HepG2 (cell line): Measurements from ENCODE around the gene UCP2. TPM values are rescaled to one million over a fixed set of nuclear protein-coding genes. Genes with fewer than 3 reads are reported as not detected.

Experiments used
- ATAC-seq: fragments of 200-7000 bp; cut with Tn5 transposase; 3 replicates; pipeline ENCODE4 v1.9.1; 2020; ENCODE audit warnings: mild to moderate bottlenecking, moderate library complexity
- BruUV-seq: library from RNA; stranded (reverse); fragments of 400-500 nt; replicated peaks from 2 replicates; lab custom pipeline; 2021; lab: Mats Ljungman, UMichigan
- CTCF ChIA-PET: fragments of 300-600 bp; formaldehyde crosslinking; extraction: SDS; loops from one replicate; lab custom pipeline; 2021; ENCODE audit warnings: low total read pairs, inconsistent platforms, low intra/inter-chr PET ratio; lab: Yijun Ruan, JAX
- POLR2A ChIA-PET: fragments of 350-600 bp; sonication (Branson Sonifier 250); formaldehyde crosslinking; loops from one replicate; lab custom pipeline; 2020; ENCODE audit warnings: antibody characterized with exemption, inconsistent platforms; lab: Yijun Ruan, JAX
- DNase-seq: peaks from one replicate; pipeline ENCODE4 v3.0.0-alpha.2; 2015; ENCODE audit warnings: low spot score
- FAIRE-seq: peaks from 3 replicates; lab custom pipeline; 2011; peaks lifted over from hg19 to GRCh38; lab: Jason Lieb, UNC
- H2AFZ ChIP-seq: one replicate; pipeline ENCODE4 v1.6.1; 2011; ENCODE audit warnings: low read length, inconsistent platforms
- H3K27ac ChIP-seq: fragments of 300-600 bp; 3 replicates; pipeline ENCODE4 v1.8.0; 2011; ENCODE audit warnings: mixed run types, mild to moderate bottlenecking, mixed read lengths, low read length, inconsistent platforms; ENCODE audit not compliant: insufficient read depth; ENCODE audit errors: extremely low read length
- H3K27me3 ChIP-seq, 2 experiments: fragments of 200-600 bp in 1 of 2; 2 replicates in 1 of 2; 3 replicates in 1 of 2; pipeline versions ENCODE4 v1.6.0 to v1.8.0; 2011; ENCODE audit warnings: low read length in 2 of 2, mild to moderate bottlenecking in 2 of 2, moderate library complexity in 2 of 2, inconsistent platforms in 1 of 2; ENCODE audit not compliant: insufficient read depth in 2 of 2, control insufficient read depth in 1 of 2
- H3K36me3 ChIP-seq, 2 experiments: fragments of 200-600 bp in 1 of 2; replicated peaks in 1 of 2; 2 replicates in 1 of 2; 3 replicates in 1 of 2; pipeline versions ENCODE4 v1.5.1 to v1.8.0; 2011; ENCODE audit warnings: low read length in 2 of 2, inconsistent platforms in 1 of 2; ENCODE audit not compliant: insufficient read depth in 2 of 2, control insufficient read depth in 1 of 2
- H3K4me1 ChIP-seq: 2 replicates; pipeline ENCODE4 v1.5.1; 2012; ENCODE audit warnings: low read length, inconsistent platforms; ENCODE audit not compliant: insufficient read depth
- H3K4me2 ChIP-seq: 2 replicates; pipeline ENCODE4 v1.6.0; 2011; ENCODE audit warnings: low read depth, low read length, inconsistent platforms
- H3K4me3 ChIP-seq, 3 experiments: fragments of 200-600 bp in 1 of 3; sonication (generic), shearing (Covaris generic) in 1 of 3; replicated peaks in 1 of 3; 2 replicates each; pipeline ENCODE4 v1.5.1; 2011 to 2016; ENCODE audit warnings: low read length in 3 of 3, inconsistent platforms in 2 of 3, low read depth in 2 of 3, mild to moderate bottlenecking in 2 of 3, control low read depth in 1 of 3, mixed read lengths in 1 of 3; ENCODE audit not compliant: insufficient read depth in 1 of 3
- H3K79me2 ChIP-seq: one replicate; pipeline ENCODE4 v1.6.1; 2011; ENCODE audit warnings: low read length, inconsistent platforms; ENCODE audit not compliant: insufficient read depth
- H3K9ac ChIP-seq: 2 replicates; pipeline ENCODE4 v1.6.0; 2011; ENCODE audit warnings: mild to moderate bottlenecking, low read depth, low read length, inconsistent platforms; ENCODE audit not compliant: insufficient read depth
- H3K9me3 ChIP-seq: 2 replicates; pipeline ENCODE4 v1.5.1; 2012; ENCODE audit warnings: mild to moderate bottlenecking, low read length
- H4K20me1 ChIP-seq: 2 replicates; pipeline ENCODE4 v1.6.0; 2011; ENCODE audit warnings: inconsistent platforms, mild to moderate bottlenecking, low read length, moderate library complexity; ENCODE audit not compliant: insufficient read depth
- CHD4 ChIP-seq: fragments of 200-600 bp; sonication (generic); IDR thresholded peaks from 2 replicates; pipeline ENCODE4 v1.7.0; 2017; ENCODE audit warnings: mild to moderate bottlenecking, low read length, borderline replicate concordance
- FOXP1 ChIP-seq, 2 experiments: fragments of 450-650 bp in 1 of 2; IDR thresholded peaks; 2 replicates each; pipeline ENCODE4 v1.6.1; 2017 to 2018; ENCODE audit warnings: antibody characterized with exemption in 1 of 2
- MYPOP ChIP-seq: sonication (generic); formaldehyde crosslinking; IDR thresholded peaks from 2 replicates; pipeline ENCODE4 v1.8.1; 2023; ENCODE audit warnings: mild to moderate bottlenecking, moderate library complexity, missing genetic modification reagents
- NKX3-1 ChIP-seq: sonication (generic); formaldehyde crosslinking; IDR thresholded peaks from 2 replicates; pipeline ENCODE4 v1.5.0; 2020; ENCODE audit warnings: missing genetic modification reagents
- TAF15 ChIP-seq: fragments of 200-400 bp; formaldehyde crosslinking; IDR thresholded peaks from one replicate; pipeline ENCODE4 v1.6.1; 2018; ENCODE audit warnings: mild to moderate bottlenecking, low read depth, low read length; ENCODE audit not compliant: poor library complexity, severe bottlenecking
- ZBTB1 ChIP-seq: sonication (generic); formaldehyde crosslinking; IDR thresholded peaks from 2 replicates; pipeline ENCODE4 v1.4.0; 2020; ENCODE audit warnings: missing genetic modification reagents, borderline replicate concordance
- ZBTB42 ChIP-seq: sonication (generic); formaldehyde crosslinking; IDR thresholded peaks from 2 replicates; pipeline ENCODE4 v1.5.0; 2020; ENCODE audit warnings: mild to moderate bottlenecking, missing genetic modification reagents
- ZC3H4 ChIP-seq: sonication (generic); formaldehyde crosslinking; IDR thresholded peaks from 2 replicates; pipeline ENCODE4 v1.4.0; 2020; ENCODE audit warnings: missing genetic modification reagents, borderline replicate concordance
- ZIK1 ChIP-seq: sonication (generic); formaldehyde crosslinking; IDR thresholded peaks from 2 replicates; pipeline ENCODE4 v1.5.0; 2020; ENCODE audit warnings: mild to moderate bottlenecking, low read depth, missing genetic modification reagents, borderline replicate concordance
- ZNF160 ChIP-seq: sonication (generic); formaldehyde crosslinking; IDR thresholded peaks from 2 replicates; pipeline ENCODE4 v1.8.0; 2022; ENCODE audit warnings: mild to moderate bottlenecking, inconsistent platforms, missing genetic modification reagents
- ZNF468 ChIP-seq: sonication (generic); formaldehyde crosslinking; IDR thresholded peaks from 2 replicates; pipeline ENCODE4 v1.8.0; 2022; ENCODE audit warnings: mild to moderate bottlenecking, moderate library complexity, missing genetic modification reagents
- ZNF576 ChIP-seq: sonication (generic); formaldehyde crosslinking; IDR thresholded peaks from 2 replicates; pipeline ENCODE4 v1.4.0; 2020; ENCODE audit warnings: mild to moderate bottlenecking, missing genetic modification reagents
- ZNF720 ChIP-seq: sonication (generic); formaldehyde crosslinking; IDR thresholded peaks from 2 replicates; pipeline ENCODE4 v1.4.0; 2020; ENCODE audit warnings: missing genetic modification reagents
- ZNF83 ChIP-seq: sonication (generic); formaldehyde crosslinking; IDR thresholded peaks from 2 replicates; pipeline ENCODE4 v1.4.0; 2020; ENCODE audit warnings: missing genetic modification reagents, mild to moderate bottlenecking, borderline replicate concordance
- WGBS: methylation state at CpG from one replicate; pipeline ENCODE4 v1.1.6; 2017; ENCODE audit warnings: low lambda C conversion rate; 5-methylcytosine and 5-hydroxymethylcytosine counted together
- in situ Hi-C: cut with HindIII; loops from 2 replicates; pipeline ENCODE4 v1.10.0; 2017; ENCODE audit warnings: low pct_unique_long_range_greater_than_20kb; ENCODE audit not compliant: extremely low pct_ligation_motif_present
- intact Hi-C: fragments of 100-400 bp; cut with micrococcal nuclease; formaldehyde crosslinking; loops from one replicate; pipeline ENCODE4 v1.10.0; 2022; ENCODE audit not compliant: unreplicated experiment
- polyA plus RNA-seq, 8 experiments: library from polyadenylated mRNA; depleted of rRNA in 3 of 8; stranded (reverse) in 7 of 8; unstranded in 1 of 8; fragments of >200 nt; fragmentation: Illumina TruSeq in 4 of 8; extraction: Trizol in 4 of 8; gene quantifications; 2 replicates each; pipeline versions ENCODE4 v1.2.1 to v1.2.3, GENCODE V29; 2011 to 2016; ENCODE audit warnings: low read depth in 4 of 8, missing spikeins in 1 of 8, mixed read lengths in 1 of 8; ENCODE audit not compliant: insufficient read depth in 1 of 8
- total RNA-seq, 5 experiments: library from RNA; depleted of rRNA; stranded (reverse); fragments of >200 nt; fragmentation: Illumina TruSeq; extraction: Trizol; gene quantifications; 2 replicates each; pipeline ENCODE4 v1.2.3, GENCODE V29; 2016; ENCODE audit warnings: low read depth in 1 of 5
- TF ChIP-seq, protein P1 (sequence below): sonication (generic); formaldehyde crosslinking; IDR thresholded peaks from 2 replicates; pipeline ENCODE4 v1.4.0; 2020; ENCODE audit warnings: mild to moderate bottlenecking, low read depth, missing genetic modification reagents
- TF ChIP-seq, protein P2 (sequence below): IDR thresholded peaks from 2 replicates; pipeline ENCODE4 v1.6.1; 2016; ENCODE audit warnings: low read depth, borderline replicate concordance

UCP2 gene
- total and polyA plus RNA-seq, 2 of the 13 experiments (the other 11 are each of a cell fraction or from before 2014, with no cell fraction given): 2.7 to 3.2 TPM

GRCh38 chr11:74024261-74025029 lies 41.8 kb upstream of the UCP2 start:
- no peak overlapping the region for H3K4me2 ChIP-seq
- H3K4me3 ChIP-seq: no peak overlapping the region
- peaks cover 15% of the 10 kb centered on the region for H3K4me1 ChIP-seq
- no peaks in the 10 kb centered on the region for H3K9me3 ChIP-seq
- H3K27ac ChIP-seq: no peak overlapping the region
- H3K79me2 ChIP-seq: no peaks in the 10 kb centered on the region
- no peak for ATAC-seq
- no peaks in the 10 kb centered on the region for H4K20me1 ChIP-seq
- DNase-seq: no peak
- H3K9ac ChIP-seq: no peak overlapping the region
- CTCF ChIA-PET: no interaction called here
- intact Hi-C loops: no loop called here
- TF ChIP-seq NKX3-1 (CRISPR knock-in tag) (no peak), ZNF83 (CRISPR knock-in tag) (no peak), ZNF720 (no peak), ZNF160 (no peak), MYPOP (CRISPR knock-in tag) (no peak)
- TF ChIP-seq, protein P1, sequence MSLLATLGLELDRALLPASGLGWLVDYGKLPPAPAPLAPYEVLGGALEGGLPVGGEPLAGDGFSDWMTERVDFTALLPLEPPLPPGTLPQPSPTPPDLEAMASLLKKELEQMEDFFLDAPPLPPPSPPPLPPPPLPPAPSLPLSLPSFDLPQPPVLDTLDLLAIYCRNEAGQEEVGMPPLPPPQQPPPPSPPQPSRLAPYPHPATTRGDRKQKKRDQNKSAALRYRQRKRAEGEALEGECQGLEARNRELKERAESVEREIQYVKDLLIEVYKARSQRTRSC (CRISPR knock-in tag): no peak
- TF ChIP-seq, all 625 proteins: peak for 0
- POLR2A ChIA-PET: no interaction called here
- H2AFZ ChIP-seq: no peak overlapping the region
- no TSS peak for BruUV-seq
- in situ Hi-C loops: no loop called here
- 88% methylated on average over 2 of the region's 2 CpGs for WGBS
- no peaks in the 10 kb centered on the region for H3K27me3 ChIP-seq
- no peak for FAIRE-seq
- H3K36me3 ChIP-seq: no peaks in the 10 kb centered on the region

DNA sequence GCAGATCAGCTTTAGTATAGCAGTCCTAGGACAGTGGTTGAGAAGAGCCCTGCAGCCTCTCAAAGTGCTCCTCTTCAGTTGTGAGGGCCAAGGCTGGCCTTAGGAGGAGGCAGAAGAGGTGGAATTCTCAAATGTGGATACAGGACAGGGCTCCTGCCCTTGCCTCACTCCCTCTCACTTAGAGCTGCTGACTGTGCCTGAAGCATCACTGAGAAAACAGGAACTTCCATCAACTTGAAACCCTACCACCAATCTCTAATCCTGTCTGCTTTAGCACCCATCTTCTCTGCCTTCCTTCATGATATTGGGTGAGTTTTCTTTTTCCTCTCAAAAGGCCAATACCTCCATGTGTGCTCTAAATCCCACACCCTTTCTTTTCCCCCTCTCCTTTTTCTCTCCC lies 40.6 kb upstream of the UCP2 start:
- Histone ChIP-seq H3K4me2 (no peak overlapping the region), H3K9me3 (no peaks in the 10 kb centered on the region), H3K27me3 (no peaks in the 10 kb centered on the region), H3K27ac (no peak overlapping the region), H4K20me1 (no peaks in the 10 kb centered on the region), H3K79me2 (no peaks in the 10 kb centered on the region)
- no peak for FAIRE-seq
- DNase-seq: no peak
- in situ Hi-C loops: no loop called here
- intact Hi-C loops: no loop called here
- no TSS peak for BruUV-seq
- CTCF ChIA-PET: no interaction called here
- POLR2A ChIA-PET: no interaction called here
- no peak for TF ChIP-seq FOXP1 (IDR thresholded peaks at IDR 0.05)
- no peak for TF ChIP-seq FOXP1 (CRISPR knock-in tag; IDR thresholded peaks at IDR 0.05)
- TF ChIP-seq ZBTB42 (CRISPR knock-in tag): no peak
- TF ChIP-seq TAF15: no peak
- no peak for TF ChIP-seq ZIK1 (CRISPR knock-in tag)
- TF ChIP-seq, protein P2, sequence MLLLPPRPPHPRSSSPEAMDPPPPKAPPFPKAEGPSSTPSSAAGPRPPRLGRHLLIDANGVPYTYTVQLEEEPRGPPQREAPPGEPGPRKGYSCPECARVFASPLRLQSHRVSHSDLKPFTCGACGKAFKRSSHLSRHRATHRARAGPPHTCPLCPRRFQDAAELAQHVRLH (CRISPR knock-in tag): no peak
- no peak for TF ChIP-seq ZBTB1 (CRISPR knock-in tag)
- no peak for TF ChIP-seq CHD4
- TF ChIP-seq ZC3H4 (CRISPR knock-in tag): no peak
- TF ChIP-seq ZNF468 (CRISPR knock-in tag): no peak
- TF ChIP-seq ZNF576 (CRISPR knock-in tag): no peak
- TF ChIP-seq, all 625 proteins: peak for 0
- Histone ChIP-seq H2AFZ (no peak overlapping the region), H3K9ac (no peak overlapping the region), H3K36me3 (no peaks in the 10 kb centered on the region), H3K4me3 (no peak overlapping the region), H3K4me1 (peaks cover 27% of the 10 kb centered on the region)
- no peak for ATAC-seq
